NOMO-1 (cell line): ENCODE measurements around the gene NAALADL2.
"Not testable (repeated sequence)": the region's sequence is repeated elsewhere in the genome, so short reads cannot be mapped to it uniquely, and the experiment has no call there.

Experiments used
- DNase-seq, 2 experiments: peaks; one replicate each; lab custom pipeline; 2025; ENCODE audit not compliant: unreplicated experiment in 2 of 2; lab: John Stamatoyannopoulos, UW

NAALADL2 gene

GRCh38 chr3:175068587-175068986 lies 209.5 kb downstream of the NAALADL2 start:
- DNase-seq, result no peak

GRCh38 chr3:175070946-175071345 lies 211.8 kb downstream of the NAALADL2 start:
- no peak for DNase-seq

GRCh38 chr3:175073219-175073905 lies 214.2 kb downstream of the NAALADL2 start:
- DNase-seq, result no peak

- DNase-seq, result no peak
These were observed 216.1 kb downstream of the NAALADL2 start for GRCh38 chr3:175075269-175075668.

GRCh38 chr3:175077216-175077615 lies 218.1 kb downstream of the NAALADL2 start:
- DNase-seq, result no peak

GRCh38 chr3:175082631-175083030 lies 223.5 kb downstream of the NAALADL2 start:
- DNase-seq, result no peak

- DNase-seq, result not testable (repeated sequence)
These were observed 228.0 kb downstream of the NAALADL2 start for GRCh38 chr3:175087128-175087527.

- no peak for DNase-seq
These were observed 229.7 kb downstream of the NAALADL2 start for GRCh38 chr3:175088766-175089380.

GRCh38 chr3:175091426-175092114 lies 232.4 kb downstream of the NAALADL2 start:
- DNase-seq, result no peak

- no peak for DNase-seq
These were observed 234.6 kb downstream of the NAALADL2 start for GRCh38 chr3:175093748-175094147.

GRCh38 chr3:175094344-175094743 lies 235.2 kb downstream of the NAALADL2 start:
- no peak for DNase-seq

- no peak for DNase-seq
These were observed 239.5 kb downstream of the NAALADL2 start for GRCh38 chr3:175098644-175099043.

- no peak for DNase-seq
These were observed 243.0 kb downstream of the NAALADL2 start for GRCh38 chr3:175102161-175102560.

- no peak for DNase-seq
These were observed 244.2 kb downstream of the NAALADL2 start for GRCh38 chr3:175103298-175103697.

GRCh38 chr3:175105066-175105465 lies 245.9 kb downstream of the NAALADL2 start:
- no peak for DNase-seq

- DNase-seq, result no peak
These were observed 248.1 kb downstream of the NAALADL2 start for GRCh38 chr3:175107231-175107630.

- no peak for DNase-seq
These were observed 248.9 kb downstream of the NAALADL2 start for GRCh38 chr3:175107995-175108394.

GRCh38 chr3:175108613-175109151 lies 249.5 kb downstream of the NAALADL2 start:
- no peak for DNase-seq

- DNase-seq, result no peak
These were observed 251.9 kb downstream of the NAALADL2 start for GRCh38 chr3:175111036-175111435.

GRCh38 chr3:175118382-175118941 lies 259.3 kb downstream of the NAALADL2 start:
- no peak for DNase-seq

- DNase-seq, result no peak
These were observed 262.1 kb downstream of the NAALADL2 start for GRCh38 chr3:175121225-175121624.
